OCI-LY7 (cell line): ENCODE results near the gene GAPDHS. TPM values are rescaled to one million over a fixed set of nuclear protein-coding genes. Genes with fewer than 3 reads are reported as not detected.

Source experiments
- BruUV-seq: library from RNA; stranded (reverse); fragments of 400-500 nt; replicated peaks from 2 replicates; lab custom pipeline; 2021; lab: Mats Ljungman, UMichigan
- CTCF ChIA-PET: fragments of 300-600 bp; sonication (Branson Sonifier 250); formaldehyde crosslinking; loops from one replicate; lab custom pipeline; 2022; ENCODE audit warnings: antibody characterized with exemption; ENCODE audit not compliant: unreplicated experiment; lab: Charles Lee
- POLR2A ChIA-PET: fragments of 300-600 bp; sonication (Branson Sonifier 250); formaldehyde crosslinking; loops from one replicate; lab custom pipeline; 2022; ENCODE audit warnings: antibody characterized with exemption; lab: Charles Lee
- DNase-seq: peaks from one replicate; pipeline ENCODE4 v3.0.0-alpha.2; 2015; ENCODE audit warnings: low spot score
- H2AFZ ChIP-seq: fragments of 200-600 bp; sonication (generic), shearing (Covaris generic); 2 replicates; pipeline ENCODE4 v1.6.1; 2014; ENCODE audit warnings: mild to moderate bottlenecking, antibody characterized with exemption, low read length, moderate library complexity
- H3K27ac ChIP-seq: fragments of 200-600 bp; sonication (generic); 2 replicates; pipeline ENCODE4 v1.5.1; 2014; ENCODE audit warnings: mixed run types, low read depth, mild to moderate bottlenecking, moderate library complexity, low read length, inconsistent platforms; ENCODE audit not compliant: poor library complexity, severe bottlenecking
- H3K36me3 ChIP-seq: fragments of 200-600 bp; sonication (generic); 2 replicates; pipeline ENCODE4 v1.6.1; 2014; ENCODE audit warnings: mild to moderate bottlenecking, antibody characterized with exemption, low read length, moderate library complexity, mixed read lengths; ENCODE audit not compliant: insufficient read depth
- H3K4me1 ChIP-seq: fragments of 200-600 bp; sonication (generic); 2 replicates; pipeline ENCODE4 v1.5.1; 2014; ENCODE audit warnings: mild to moderate bottlenecking, low read length; ENCODE audit not compliant: insufficient read depth, poor library complexity, severe bottlenecking
- H3K4me2 ChIP-seq: fragments of 200-600 bp; sonication (generic); 2 replicates; pipeline ENCODE4 v1.6.1; 2014; ENCODE audit warnings: mild to moderate bottlenecking, low read length
- H3K4me3 ChIP-seq: fragments of 200-600 bp; sonication (generic); 2 replicates; pipeline ENCODE4 v1.5.1; 2014; ENCODE audit warnings: mild to moderate bottlenecking, low read depth, low read length; ENCODE audit not compliant: poor library complexity, severe bottlenecking
- H3K79me2 ChIP-seq: fragments of 200-600 bp; sonication (generic); 2 replicates; pipeline ENCODE4 v1.6.1; 2016; ENCODE audit warnings: low read depth, mild to moderate bottlenecking, low read length, moderate library complexity, mixed read lengths; ENCODE audit not compliant: insufficient read depth
- H3K9me2 ChIP-seq: fragments of 200-600 bp; sonication (generic); 2 replicates; pipeline ENCODE4 v1.6.1; 2016; ENCODE audit warnings: mild to moderate bottlenecking, low read length, mixed read lengths; ENCODE audit not compliant: insufficient read depth
- H3K9me3 ChIP-seq: fragments of 200-600 bp; sonication (generic); 2 replicates; pipeline ENCODE4 v1.6.1; 2014; ENCODE audit warnings: mild to moderate bottlenecking, mixed run types, low read length, mixed read lengths
- H4K20me1 ChIP-seq: fragments of 200-600 bp; sonication (generic); 2 replicates; pipeline ENCODE4 v1.6.1; 2014; ENCODE audit warnings: mild to moderate bottlenecking, antibody characterized with exemption, low read length, moderate library complexity, mixed read lengths; ENCODE audit not compliant: insufficient read depth
- EZH2phosphoT487 ChIP-seq: fragments of 200-600 bp; sonication (generic); IDR thresholded peaks from 2 replicates; pipeline ENCODE4 v1.6.1; 2018; ENCODE audit warnings: low read depth, borderline replicate concordance, mild to moderate bottlenecking, mixed run types, antibody characterized with exemption, low read length, moderate library complexity, mixed read lengths
- intact Hi-C: fragments of 100-400 bp; cut with micrococcal nuclease; formaldehyde crosslinking; loops from one replicate; pipeline ENCODE4 v1.10.0; 2022; ENCODE audit not compliant: unreplicated experiment
- total RNA-seq, 2 experiments: library from RNA; depleted of rRNA in 1 of 2; stranded (reverse); fragments of >200 nt in 1 of 2; shearing (Covaris generic) in 1 of 2; gene quantifications; 2 replicates each; pipeline ENCODE4 v1.2.3, GENCODE V29; 2014 to 2022
- TF ChIP-seq, protein P1 (sequence below): fragments of 200-600 bp; sonication (generic); conservative IDR thresholded peaks from 2 replicates; pipeline ENCODE4 v1.5.1; 2014; ENCODE audit warnings: mild to moderate bottlenecking, antibody characterized with exemption, low read length, moderate library complexity, mixed read lengths

GAPDHS gene
- total RNA-seq, 2 experiments from 2014 or later, result not detected

DNA sequence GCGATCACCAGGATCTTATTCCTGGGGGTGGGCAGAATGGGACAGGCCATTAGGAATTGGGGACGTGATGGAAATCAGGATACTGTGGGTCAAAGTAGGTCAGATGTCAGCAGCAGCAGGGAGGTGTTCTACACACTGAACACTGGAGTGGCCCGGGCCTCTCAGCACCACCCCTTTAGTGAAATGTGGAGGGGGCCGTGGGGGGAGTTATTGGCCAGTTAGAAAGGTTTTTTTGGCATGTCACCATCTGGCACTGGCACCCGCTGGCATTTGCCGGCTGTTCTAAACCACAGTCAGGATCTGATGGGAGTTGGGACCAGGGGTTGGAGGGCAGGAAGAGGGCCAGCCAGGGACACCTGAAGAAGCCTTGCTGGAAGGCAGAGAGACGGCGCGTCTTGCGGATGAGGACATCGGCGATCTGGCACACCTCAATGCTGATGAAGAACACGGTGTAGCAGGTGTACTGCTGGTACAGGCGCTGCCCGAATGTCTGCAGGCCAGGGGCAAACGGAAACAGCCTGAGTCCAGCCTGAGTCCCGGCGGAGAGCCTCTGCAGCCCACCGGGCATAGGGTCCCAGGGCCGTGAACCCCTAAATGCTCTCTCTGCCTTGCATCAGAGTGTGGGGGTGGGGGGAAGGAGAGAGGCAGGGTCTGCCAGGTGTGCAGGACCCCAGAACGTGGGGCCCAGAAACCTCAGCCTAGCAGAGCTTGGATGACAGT lies 18.0 kb downstream of the GAPDHS start:
- BruUV-seq, result no TSS peak
- POLR2A ChIA-PET, result interaction anchor here (0.6 kb wide), 3 partner anchors 14 to 648 kb away, joined by 3 to 8 read pairs (median 3); no protein-coding TSS in a partner anchor
- Histone ChIP-seq H3K79me2 (no peaks in the 10 kb centered on the region), H3K36me3 (no peaks in the 10 kb centered on the region; the same call in 1 of the 2 replicates), H3K4me2 (no peak overlapping the region), H4K20me1 (no peaks in the 10 kb centered on the region), H3K27ac (no peak overlapping the region), H3K4me3 (no peak overlapping the region), H2AFZ (no peak overlapping the region), H3K9me3 (no peaks in the 10 kb centered on the region), H3K9me2 (no peaks in the 10 kb centered on the region), H3K4me1 (peaks cover 7% of the 10 kb centered on the region)
- TF ChIP-seq, protein P1, sequence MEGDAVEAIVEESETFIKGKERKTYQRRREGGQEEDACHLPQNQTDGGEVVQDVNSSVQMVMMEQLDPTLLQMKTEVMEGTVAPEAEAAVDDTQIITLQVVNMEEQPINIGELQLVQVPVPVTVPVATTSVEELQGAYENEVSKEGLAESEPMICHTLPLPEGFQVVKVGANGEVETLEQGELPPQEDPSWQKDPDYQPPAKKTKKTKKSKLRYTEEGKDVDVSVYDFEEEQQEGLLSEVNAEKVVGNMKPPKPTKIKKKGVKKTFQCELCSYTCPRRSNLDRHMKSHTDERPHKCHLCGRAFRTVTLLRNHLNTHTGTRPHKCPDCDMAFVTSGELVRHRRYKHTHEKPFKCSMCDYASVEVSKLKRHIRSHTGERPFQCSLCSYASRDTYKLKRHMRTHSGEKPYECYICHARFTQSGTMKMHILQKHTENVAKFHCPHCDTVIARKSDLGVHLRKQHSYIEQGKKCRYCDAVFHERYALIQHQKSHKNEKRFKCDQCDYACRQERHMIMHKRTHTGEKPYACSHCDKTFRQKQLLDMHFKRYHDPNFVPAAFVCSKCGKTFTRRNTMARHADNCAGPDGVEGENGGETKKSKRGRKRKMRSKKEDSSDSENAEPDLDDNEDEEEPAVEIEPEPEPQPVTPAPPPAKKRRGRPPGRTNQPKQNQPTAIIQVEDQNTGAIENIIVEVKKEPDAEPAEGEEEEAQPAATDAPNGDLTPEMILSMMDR, result no peak
- no peak for TF ChIP-seq EZH2phosphoT487
- DNase-seq, result no peak
- intact Hi-C loops, result no loop called here
- CTCF ChIA-PET, result no interaction called here

DNA sequence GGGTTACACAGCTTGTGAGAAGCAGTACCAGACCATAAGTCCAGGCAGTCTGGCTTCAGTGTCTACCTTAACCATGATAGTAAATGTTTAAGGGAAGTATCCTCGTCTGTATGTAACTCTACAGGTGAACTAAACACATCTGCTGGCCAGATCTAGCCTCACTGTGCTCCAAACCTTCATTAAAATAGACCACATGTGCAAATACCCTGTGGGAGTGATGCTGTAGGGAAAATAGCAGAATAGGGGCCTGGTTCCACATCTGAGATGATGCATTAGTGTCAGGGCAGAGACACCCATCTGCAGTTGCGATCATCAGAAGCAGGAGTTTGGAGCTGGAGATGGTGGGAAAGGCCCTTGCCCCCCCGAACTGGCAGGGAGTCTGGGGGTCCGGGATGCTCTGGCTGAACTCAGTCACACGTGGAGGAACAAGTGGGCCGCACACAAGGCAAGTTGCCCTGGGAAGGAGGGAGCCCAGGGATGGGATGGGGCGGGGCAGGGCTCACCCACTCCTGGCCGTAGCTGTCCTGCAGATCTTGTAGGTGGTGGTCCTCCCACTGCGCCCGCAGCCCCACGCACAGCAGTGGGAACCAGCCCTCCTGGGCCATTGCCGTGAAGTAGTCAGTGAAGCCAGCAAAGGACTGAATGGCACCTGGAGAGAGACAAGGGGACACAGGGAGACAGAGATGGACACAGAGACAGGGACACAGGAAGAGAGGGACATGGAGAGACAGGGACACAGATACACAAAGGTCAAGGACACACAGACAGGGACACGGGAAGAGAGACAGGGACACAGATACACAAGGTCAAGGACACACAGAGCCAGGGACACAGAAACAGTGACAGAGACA lies 19.5 kb downstream of the GAPDHS start:
- TF ChIP-seq, protein P1, result no peak
- no peak for TF ChIP-seq EZH2phosphoT487
- ChIA-PET POLR2A (no interaction called here), CTCF (no interaction called here)
- Histone ChIP-seq H4K20me1 (no peaks in the 10 kb centered on the region), H2AFZ (no peak overlapping the region), H3K9me2 (no peaks in the 10 kb centered on the region), H3K27ac (no peak overlapping the region), H3K79me2 (no peaks in the 10 kb centered on the region), H3K4me2 (no peak overlapping the region), H3K9me3 (no peaks in the 10 kb centered on the region), H3K4me3 (no peak overlapping the region), H3K4me1 (no peaks in the 10 kb centered on the region), H3K36me3 (no peaks in the 10 kb centered on the region; the same call in 1 of the 2 replicates)
- no TSS peak for BruUV-seq
- DNase-seq, result no peak
- intact Hi-C loops, result no loop called here
